ENCODE measurements around the gene ADAM17.

ADAM17 gene

DNA sequence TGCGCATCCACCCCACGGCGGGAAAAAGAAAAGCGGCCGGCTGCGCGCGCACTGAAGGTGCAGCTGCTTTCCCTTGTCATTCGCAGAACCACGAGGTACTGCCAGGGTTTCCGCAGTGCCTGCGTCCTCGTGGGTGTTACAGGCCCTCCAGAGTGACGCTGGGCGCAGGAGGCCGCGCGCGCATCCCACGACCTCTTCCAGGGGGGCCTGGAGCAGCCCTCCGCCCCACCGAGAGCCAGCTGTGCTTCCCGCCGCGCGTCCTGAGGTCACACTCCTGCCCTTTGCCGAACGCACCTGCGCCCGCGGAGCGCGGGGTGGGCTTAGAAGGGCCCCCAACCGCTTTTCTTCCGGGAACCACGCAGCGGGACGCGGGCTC is 81.7 kb downstream of the ADAM17 start:
- peak overlapping the region; percentile 78 for H3K4me3 ChIP-seq (ENCODE audit: low read depth, low read length)
- peaks cover 3% of the 10 kb centered on the region for H3K4me1 ChIP-seq
- H3K9ac ChIP-seq = no peak overlapping the region
- peak overlapping the region; percentile 13 for H3K27ac ChIP-seq
- H3K27me3 ChIP-seq (ENCODE audit: control insufficient read depth, insufficient read depth, low read length) = no peaks in the 10 kb centered on the region
- no peaks in the 10 kb centered on the region for H3K36me3 ChIP-seq (ENCODE audit: control insufficient read depth, insufficient read depth, low read length)
- H3K79me2 ChIP-seq = peaks cover 8% of the 10 kb centered on the region
- H2AFZ ChIP-seq = peak overlapping the region; percentile 99
- peak overlapping the region; percentile 77 for H3K4me2 ChIP-seq (ENCODE audit: low read length)
- TF ChIP-seq, protein P1, sequence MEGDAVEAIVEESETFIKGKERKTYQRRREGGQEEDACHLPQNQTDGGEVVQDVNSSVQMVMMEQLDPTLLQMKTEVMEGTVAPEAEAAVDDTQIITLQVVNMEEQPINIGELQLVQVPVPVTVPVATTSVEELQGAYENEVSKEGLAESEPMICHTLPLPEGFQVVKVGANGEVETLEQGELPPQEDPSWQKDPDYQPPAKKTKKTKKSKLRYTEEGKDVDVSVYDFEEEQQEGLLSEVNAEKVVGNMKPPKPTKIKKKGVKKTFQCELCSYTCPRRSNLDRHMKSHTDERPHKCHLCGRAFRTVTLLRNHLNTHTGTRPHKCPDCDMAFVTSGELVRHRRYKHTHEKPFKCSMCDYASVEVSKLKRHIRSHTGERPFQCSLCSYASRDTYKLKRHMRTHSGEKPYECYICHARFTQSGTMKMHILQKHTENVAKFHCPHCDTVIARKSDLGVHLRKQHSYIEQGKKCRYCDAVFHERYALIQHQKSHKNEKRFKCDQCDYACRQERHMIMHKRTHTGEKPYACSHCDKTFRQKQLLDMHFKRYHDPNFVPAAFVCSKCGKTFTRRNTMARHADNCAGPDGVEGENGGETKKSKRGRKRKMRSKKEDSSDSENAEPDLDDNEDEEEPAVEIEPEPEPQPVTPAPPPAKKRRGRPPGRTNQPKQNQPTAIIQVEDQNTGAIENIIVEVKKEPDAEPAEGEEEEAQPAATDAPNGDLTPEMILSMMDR (IDR thresholded peaks at IDR 0.05) = no peak
- no peaks in the 10 kb centered on the region for H3K9me3 ChIP-seq (ENCODE audit: control insufficient read depth, low read length)

DNA sequence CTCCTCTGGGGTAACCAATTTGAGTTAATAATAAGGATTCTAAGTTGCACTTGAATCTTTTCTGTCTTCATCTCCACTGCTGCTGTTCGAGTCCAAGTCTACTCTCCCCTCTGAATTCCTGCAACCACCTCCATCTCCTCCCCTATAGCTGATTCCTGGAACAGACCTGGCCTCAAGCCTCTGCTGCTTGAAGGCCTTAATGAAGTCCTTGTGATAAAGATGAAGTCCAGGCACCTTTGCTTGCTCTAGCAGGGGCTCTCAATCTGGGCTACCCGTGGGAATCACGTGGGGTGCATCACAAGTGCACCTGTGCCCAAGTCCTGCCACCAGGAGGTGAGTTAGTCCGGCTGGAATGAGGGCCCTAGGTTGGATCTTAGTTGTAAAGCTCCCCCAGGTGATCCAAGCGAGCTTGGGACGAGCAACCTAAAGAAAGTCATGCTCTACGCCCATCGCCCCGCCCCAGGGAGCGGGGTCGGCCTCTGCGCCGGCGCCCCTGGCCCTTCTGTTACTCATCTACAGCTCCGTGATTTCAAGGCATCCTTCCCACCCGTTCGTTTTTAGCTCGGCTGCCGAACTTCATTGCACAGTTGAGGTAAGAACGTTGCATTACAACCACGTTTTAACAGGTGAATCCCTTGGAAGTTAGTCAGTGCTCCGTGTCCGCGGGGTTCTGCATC is 82.2 kb downstream of the ADAM17 start:
- Histone ChIP-seq H3K79me2 (peaks cover 8% of the 10 kb centered on the region), H3K4me2 (ENCODE audit: low read length) (peak overlapping the region; percentile 77), H2AFZ (peak overlapping the region; percentile 99), H3K27me3 (ENCODE audit: control insufficient read depth, insufficient read depth, low read length) (no peaks in the 10 kb centered on the region), H3K9ac (no peak overlapping the region), H3K9me3 (ENCODE audit: control insufficient read depth, low read length) (no peaks in the 10 kb centered on the region), H3K4me1 (peaks cover 3% of the 10 kb centered on the region), H3K4me3 (ENCODE audit: low read depth, low read length) (peak overlapping the region; percentile 78), H3K27ac (no peak overlapping the region), H3K36me3 (ENCODE audit: control insufficient read depth, insufficient read depth, low read length) (no peaks in the 10 kb centered on the region)
- TF ChIP-seq, protein P1 (IDR thresholded peaks at IDR 0.05) = peak; percentile 25

DNA sequence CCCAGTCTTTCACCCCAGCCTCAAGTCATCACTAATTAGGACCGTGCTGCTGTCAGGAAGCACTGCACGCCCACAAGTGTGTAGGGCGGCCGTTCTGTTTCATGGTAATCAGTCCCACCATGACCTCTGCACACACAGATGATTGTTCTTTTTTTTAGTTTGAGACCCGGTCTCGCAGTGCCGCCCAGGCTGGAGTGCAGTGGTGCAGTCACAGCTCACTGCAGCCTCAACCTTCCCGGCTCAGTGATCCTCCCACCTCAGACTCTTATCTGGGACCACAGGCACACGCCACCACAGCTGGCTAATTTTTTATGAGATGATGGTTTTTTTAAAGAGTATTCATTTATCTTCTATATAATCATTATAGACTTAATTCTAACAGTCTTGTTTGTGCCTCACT is 83.1 kb downstream of the ADAM17 start:
- no peaks in the 10 kb centered on the region for H3K9me3 ChIP-seq (ENCODE audit: control insufficient read depth, low read length)
- no peak overlapping the region for H3K9ac ChIP-seq
- H3K4me3 ChIP-seq (ENCODE audit: low read depth, low read length) = no peak overlapping the region
- no peak overlapping the region for H3K27ac ChIP-seq
- peaks cover 8% of the 10 kb centered on the region for H3K79me2 ChIP-seq
- H3K36me3 ChIP-seq (ENCODE audit: control insufficient read depth, insufficient read depth, low read length) = no peaks in the 10 kb centered on the region
- TF ChIP-seq, protein P1 (IDR thresholded peaks at IDR 0.05) = no peak
- H3K4me1 ChIP-seq = peaks cover 3% of the 10 kb centered on the region
- no peak overlapping the region for H3K4me2 ChIP-seq (ENCODE audit: low read length)
- no peak overlapping the region for H2AFZ ChIP-seq
- no peaks in the 10 kb centered on the region for H3K27me3 ChIP-seq (ENCODE audit: control insufficient read depth, insufficient read depth, low read length)

DNA sequence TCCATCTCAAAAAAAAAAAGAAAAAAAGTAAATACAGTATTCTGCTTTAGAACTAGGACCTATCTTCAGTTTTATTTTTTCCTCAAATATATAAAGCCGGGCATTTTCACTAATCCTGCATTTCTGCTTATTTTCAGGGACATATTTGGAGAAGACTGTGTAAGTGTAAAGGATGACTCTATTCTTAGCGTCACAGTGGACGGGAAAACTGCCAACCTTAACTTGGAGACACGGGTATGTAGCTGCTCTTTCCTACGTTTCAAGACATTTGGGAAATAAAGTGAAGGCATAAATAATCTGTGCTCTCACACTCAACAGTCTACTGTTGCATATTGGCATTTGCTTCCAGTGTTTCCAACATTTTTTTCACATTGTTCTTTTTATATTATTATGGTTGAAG is 84.4 kb downstream of the ADAM17 start:
- Histone ChIP-seq H3K36me3 (ENCODE audit: control insufficient read depth, insufficient read depth, low read length) (no peaks in the 10 kb centered on the region), H3K9me3 (ENCODE audit: control insufficient read depth, low read length) (no peaks in the 10 kb centered on the region), H3K27me3 (ENCODE audit: control insufficient read depth, insufficient read depth, low read length) (no peaks in the 10 kb centered on the region), H3K4me1 (peaks cover 3% of the 10 kb centered on the region), H3K79me2 (peaks cover 6% of the 10 kb centered on the region), H3K9ac (no peak overlapping the region), H3K4me2 (ENCODE audit: low read length) (no peak overlapping the region), H2AFZ (no peak overlapping the region), H3K27ac (no peak overlapping the region), H3K4me3 (ENCODE audit: low read depth, low read length) (no peak overlapping the region)
- TF ChIP-seq, protein P1 (IDR thresholded peaks at IDR 0.05) = no peak

DNA sequence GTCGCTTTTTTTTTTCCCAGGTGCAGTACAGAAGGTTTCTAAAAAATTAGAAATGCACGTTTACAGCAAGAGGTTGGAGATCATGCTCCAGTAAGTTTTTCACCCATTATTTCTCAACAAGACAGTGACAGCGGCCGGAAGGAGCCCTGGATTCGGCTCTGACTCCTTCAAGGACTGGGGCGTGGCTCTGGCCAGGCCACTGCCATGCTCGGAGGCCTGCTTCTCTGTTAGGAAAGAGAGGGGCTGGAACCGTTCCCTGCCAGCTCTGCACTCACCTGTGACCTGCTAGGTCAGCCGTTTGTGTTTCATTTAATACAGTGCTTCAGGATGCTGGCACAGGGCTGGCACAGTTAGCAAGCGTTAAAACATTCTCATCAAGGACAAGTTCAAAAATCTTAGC is 87.9 kb downstream of the ADAM17 start:
- Histone ChIP-seq H3K9me3 (ENCODE audit: control insufficient read depth, low read length) (no peaks in the 10 kb centered on the region), H3K4me3 (ENCODE audit: low read depth, low read length) (no peak overlapping the region), H3K27ac (peak overlapping the region; percentile 20), H3K9ac (no peak overlapping the region), H3K4me2 (ENCODE audit: low read length) (peak overlapping the region; percentile 57), H2AFZ (peak overlapping the region; percentile 1), H3K4me1 (no peaks in the 10 kb centered on the region), H3K79me2 (no peaks in the 10 kb centered on the region), H3K27me3 (ENCODE audit: control insufficient read depth, insufficient read depth, low read length) (no peaks in the 10 kb centered on the region), H3K36me3 (ENCODE audit: control insufficient read depth, insufficient read depth, low read length) (no peaks in the 10 kb centered on the region)
- TF ChIP-seq, protein P1 (IDR thresholded peaks at IDR 0.05) = no peak
